HCT116 (cell line): ENCODE results near the gene SEMA5B.

ENCODE experiments used
- CEBPB ChIP-seq: IDR thresholded peaks from 2 replicates; pipeline ENCODE4 v1.6.1; 2012; ENCODE audit warnings: low read depth
- CTCF ChIP-seq, 3 experiments: fragments of 200-600 bp in 1 of 3; sonication (generic) in 1 of 3; IDR thresholded peaks in 2 of 3; conservative IDR thresholded peaks in 1 of 3; 2 replicates each; pipeline ENCODE4 v1.5.1; 2012 to 2017; ENCODE audit warnings: low read depth in 2 of 3, low read length in 2 of 3, antibody characterized with exemption in 1 of 3, borderline replicate concordance in 1 of 3, control low read depth in 1 of 3, mild to moderate bottlenecking in 1 of 3, mixed read lengths in 1 of 3, mixed run types in 1 of 3, moderate library complexity in 1 of 3; ENCODE audit not compliant: insufficient read depth in 1 of 3
- EGR1 ChIP-seq: IDR thresholded peaks from 2 replicates; pipeline ENCODE4 v1.6.1; 2012; ENCODE audit warnings: low read depth
- POLR2A ChIP-seq: IDR thresholded peaks from 2 replicates; pipeline ENCODE4 v1.7.0; 2011; ENCODE audit warnings: borderline replicate concordance; ENCODE audit not compliant: insufficient read depth, insufficient read length; ENCODE audit errors: extremely low read depth
- SP1 ChIP-seq: IDR thresholded peaks from 2 replicates; pipeline ENCODE4 v1.6.1; 2012; ENCODE audit warnings: low read depth

GRCh38 chr3:122916084-122916483 is 111.5 kb downstream of the SEMA5B start:
- TF ChIP-seq POLR2A (no peak), CTCF (IDR thresholded peaks at IDR 0.05 in 2 of 3, conservative IDR thresholded peaks at IDR 0.05 in 1 of 3; ENCODE audit: borderline replicate concordance in 1 of 3, insufficient read depth in 1 of 3, low read depth in 2 of 3, low read length in 2 of 3) (no peak), CEBPB (no peak), SP1 (no peak), EGR1 (no peak)
